ENCODE measurements around the gene HLA-DPB1.

The HLA-DPB1 gene

DNA sequence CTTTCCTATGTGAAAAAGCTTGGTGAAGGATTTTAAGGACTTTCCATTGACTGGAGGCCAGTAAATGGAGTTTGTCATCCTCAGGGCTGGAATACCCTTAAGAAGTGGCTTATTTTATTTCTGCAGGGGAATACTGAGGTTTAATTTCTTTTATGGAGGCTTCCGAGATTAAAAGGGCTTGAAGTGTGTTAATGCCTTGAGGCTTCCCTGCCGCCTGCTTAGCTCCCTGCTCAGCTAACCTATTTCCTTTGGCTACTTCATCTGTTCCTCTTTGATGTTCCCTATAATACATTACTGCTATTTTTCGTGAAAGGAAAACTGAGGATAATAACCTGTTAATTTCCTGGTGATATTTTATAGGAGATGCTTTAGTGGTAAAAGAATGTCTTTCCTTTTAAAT, 44.2 kb downstream of the HLA-DPB1 start:
- TF ChIP-seq, protein P1, sequence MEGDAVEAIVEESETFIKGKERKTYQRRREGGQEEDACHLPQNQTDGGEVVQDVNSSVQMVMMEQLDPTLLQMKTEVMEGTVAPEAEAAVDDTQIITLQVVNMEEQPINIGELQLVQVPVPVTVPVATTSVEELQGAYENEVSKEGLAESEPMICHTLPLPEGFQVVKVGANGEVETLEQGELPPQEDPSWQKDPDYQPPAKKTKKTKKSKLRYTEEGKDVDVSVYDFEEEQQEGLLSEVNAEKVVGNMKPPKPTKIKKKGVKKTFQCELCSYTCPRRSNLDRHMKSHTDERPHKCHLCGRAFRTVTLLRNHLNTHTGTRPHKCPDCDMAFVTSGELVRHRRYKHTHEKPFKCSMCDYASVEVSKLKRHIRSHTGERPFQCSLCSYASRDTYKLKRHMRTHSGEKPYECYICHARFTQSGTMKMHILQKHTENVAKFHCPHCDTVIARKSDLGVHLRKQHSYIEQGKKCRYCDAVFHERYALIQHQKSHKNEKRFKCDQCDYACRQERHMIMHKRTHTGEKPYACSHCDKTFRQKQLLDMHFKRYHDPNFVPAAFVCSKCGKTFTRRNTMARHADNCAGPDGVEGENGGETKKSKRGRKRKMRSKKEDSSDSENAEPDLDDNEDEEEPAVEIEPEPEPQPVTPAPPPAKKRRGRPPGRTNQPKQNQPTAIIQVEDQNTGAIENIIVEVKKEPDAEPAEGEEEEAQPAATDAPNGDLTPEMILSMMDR (IDR thresholded peaks at IDR 0.05): no peak
- DNase-seq: no peak
- Histone ChIP-seq H3K4me1 (peaks cover 0 to 8% (median 3%) of the 10 kb centered on the region in 4 donors), H3K27ac (no peak overlapping the region), H3K27me3 (peaks cover 3 to 45% of the 10 kb centered on the region in 2 donors), H3K36me3 (no peaks in the 10 kb centered on the region), H3K9me3 (peaks cover 0 to 8% (median 6%) of the 10 kb centered on the region in 3 donors), H3K4me3 (no peak overlapping the region)
- intact Hi-C loops (cut with DNase I; ENCODE audit: low total_unique reads): loop anchor here (10.0 kb wide), 1 partner anchor 105 kb away; no protein-coding TSS in a partner anchor

DNA sequence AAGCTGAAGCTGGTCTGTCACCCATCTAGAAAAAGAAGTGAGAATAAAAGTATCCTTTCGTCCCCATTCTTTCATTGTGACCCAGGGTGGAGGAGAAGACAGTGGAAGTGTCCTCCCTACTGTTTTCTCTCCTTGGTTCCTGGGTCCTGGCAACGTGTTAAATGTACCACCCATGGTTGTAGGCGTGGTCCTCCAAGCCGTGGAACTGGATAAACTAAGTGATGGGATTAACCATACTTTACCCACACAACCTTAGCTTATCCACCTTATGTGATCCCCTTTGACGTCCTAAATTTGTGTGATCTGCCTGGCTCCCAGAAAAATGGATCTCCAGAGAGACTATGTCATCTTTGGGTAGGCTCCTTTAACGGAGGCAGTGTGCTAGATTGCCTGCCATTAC, 47.4 kb downstream of the HLA-DPB1 start:
- peaks cover 0 to 8% (median 6%) of the 10 kb centered on the region in 3 donors for H3K9me3 ChIP-seq
- H3K36me3 ChIP-seq: no peaks in the 10 kb centered on the region
- no peak overlapping the region for H3K4me3 ChIP-seq
- no peak overlapping the region for H3K27ac ChIP-seq
- TF ChIP-seq, protein P1 (IDR thresholded peaks at IDR 0.05): no peak
- peaks cover 0 to 20% of the 10 kb centered on the region in 2 donors for H3K27me3 ChIP-seq
- H3K4me1 ChIP-seq: no peaks in the 10 kb centered on the region
- no peak for DNase-seq
- intact Hi-C loops (cut with DNase I; ENCODE audit: low total_unique reads): loop anchor here (10.0 kb wide), 1 partner anchor 108 kb away; no protein-coding TSS in a partner anchor

DNA sequence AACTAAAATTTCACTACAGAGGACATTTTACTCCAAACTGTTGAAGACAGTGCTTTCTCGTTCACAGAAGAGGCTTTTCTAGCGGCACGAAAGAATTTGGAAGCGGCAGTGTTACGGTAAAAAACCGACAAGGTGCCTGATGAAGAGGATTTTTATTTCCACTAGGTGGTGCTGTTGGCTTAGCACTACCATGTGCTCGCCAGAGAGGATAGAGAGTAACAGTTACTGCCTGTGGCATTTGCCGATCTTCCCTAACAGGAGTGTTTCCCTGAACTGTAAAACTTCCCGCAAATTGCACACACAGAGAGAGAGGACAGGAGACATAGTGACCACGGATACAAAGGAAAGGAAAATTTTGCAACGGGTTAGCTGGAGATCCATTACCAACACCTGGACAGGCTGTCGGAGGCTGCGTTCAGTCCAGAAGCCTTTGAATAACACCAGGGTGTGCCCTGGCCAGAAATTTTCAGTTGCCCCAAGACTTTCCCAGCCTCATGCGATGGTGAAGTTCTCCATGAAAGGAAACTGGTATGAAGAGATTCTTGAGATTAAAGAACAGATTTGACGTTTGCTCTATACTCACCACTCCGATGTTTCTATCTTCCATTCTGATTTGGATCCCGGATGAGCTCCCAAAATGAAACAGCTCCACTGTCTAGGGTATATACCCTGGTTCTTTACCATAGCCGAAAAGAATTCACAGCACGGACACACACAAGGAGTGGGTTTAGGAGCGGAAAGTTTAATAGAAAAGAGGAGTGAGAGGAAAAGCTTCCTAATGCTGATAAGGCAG, 48.1 kb downstream of the HLA-DPB1 start:
- no peak for DNase-seq
- no peak overlapping the region for H3K27ac ChIP-seq
- no peak overlapping the region for H3K4me3 ChIP-seq
- no peaks in the 10 kb centered on the region for H3K4me1 ChIP-seq
- no peaks in the 10 kb centered on the region for H3K36me3 ChIP-seq
- TF ChIP-seq, protein P1 (IDR thresholded peaks at IDR 0.05): peak in 1 of 2 experiments; percentile 16
- peaks cover 0 to 23% of the 10 kb centered on the region in 2 donors for H3K27me3 ChIP-seq
- peaks cover 0 to 8% (median 6%) of the 10 kb centered on the region in 3 donors for H3K9me3 ChIP-seq
- intact Hi-C loops (cut with DNase I; ENCODE audit: low total_unique reads): loop anchor here (10.0 kb wide), 1 partner anchor 109 kb away; no protein-coding TSS in a partner anchor

DNA sequence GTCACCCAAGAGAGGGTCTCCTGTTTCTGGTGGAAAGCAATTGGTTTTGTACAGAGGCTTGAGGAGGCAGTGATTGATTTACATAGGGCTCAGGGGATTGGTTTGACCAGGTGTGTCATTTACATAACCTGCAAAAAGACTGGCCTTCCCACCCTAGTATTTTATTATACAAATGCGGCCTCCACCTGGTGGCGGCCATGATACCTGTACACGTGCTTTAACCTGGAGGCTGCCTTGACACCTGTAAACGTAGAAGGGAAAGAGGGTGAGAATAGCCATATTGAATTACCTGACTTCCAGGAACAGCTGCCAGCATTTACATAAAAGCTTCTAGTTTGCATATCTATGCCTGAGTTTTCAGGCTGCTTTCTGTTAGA, 48.7 kb downstream of the HLA-DPB1 start:
- no peaks in the 10 kb centered on the region for H3K4me1 ChIP-seq
- TF ChIP-seq, protein P1 (IDR thresholded peaks at IDR 0.05): no peak
- peaks cover 0 to 8% (median 6%) of the 10 kb centered on the region in 3 donors for H3K9me3 ChIP-seq
- intact Hi-C loops (cut with DNase I; ENCODE audit: low total_unique reads): loop anchor here (10.0 kb wide), 1 partner anchor 110 kb away; no protein-coding TSS in a partner anchor
- no peak overlapping the region for H3K27ac ChIP-seq
- no peak overlapping the region for H3K4me3 ChIP-seq
- no peaks in the 10 kb centered on the region for H3K36me3 ChIP-seq
- DNase-seq: no peak
- peaks cover 0 to 23% of the 10 kb centered on the region in 2 donors for H3K27me3 ChIP-seq

DNA sequence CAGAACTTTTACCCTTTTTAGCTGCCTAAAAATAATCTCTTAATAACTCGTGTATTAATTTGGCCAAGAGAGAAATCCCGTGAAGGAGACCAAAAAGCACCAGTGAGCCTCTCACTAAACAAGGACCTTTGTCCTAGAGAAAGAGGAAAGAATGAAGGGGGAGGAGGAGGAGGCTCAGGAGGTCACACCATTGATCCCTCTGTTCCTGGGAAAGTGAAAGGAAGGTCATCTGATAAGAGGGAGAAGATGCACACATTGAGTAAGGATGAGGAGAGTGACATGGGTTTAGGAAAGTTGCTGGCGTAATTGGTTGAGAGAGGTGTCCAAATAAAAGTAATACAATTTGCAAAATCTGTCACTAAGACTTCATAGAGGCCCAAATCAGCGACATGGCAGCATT, 49.2 kb downstream of the HLA-DPB1 start:
- H3K4me1 ChIP-seq: no peaks in the 10 kb centered on the region
- H3K27ac ChIP-seq: no peak overlapping the region
- intact Hi-C loops (cut with DNase I; ENCODE audit: low total_unique reads): loop anchor here (10.0 kb wide), 1 partner anchor 110 kb away; no protein-coding TSS in a partner anchor
- H3K9me3 ChIP-seq: peaks cover 0 to 8% (median 6%) of the 10 kb centered on the region in 3 donors
- H3K36me3 ChIP-seq: no peaks in the 10 kb centered on the region
- DNase-seq: no peak
- no peak overlapping the region for H3K4me3 ChIP-seq
- peaks cover 0 to 23% of the 10 kb centered on the region in 2 donors for H3K27me3 ChIP-seq
- TF ChIP-seq, protein P1 (IDR thresholded peaks at IDR 0.05): no peak
